ENCODE data around the gene PAX7. TPM values are rescaled to one million over a fixed set of nuclear protein-coding genes. Genes with fewer than 3 reads are reported as not detected.

Gene PAX7
- total RNA-seq, 1 donor from 2014 or later = not detected

DNA sequence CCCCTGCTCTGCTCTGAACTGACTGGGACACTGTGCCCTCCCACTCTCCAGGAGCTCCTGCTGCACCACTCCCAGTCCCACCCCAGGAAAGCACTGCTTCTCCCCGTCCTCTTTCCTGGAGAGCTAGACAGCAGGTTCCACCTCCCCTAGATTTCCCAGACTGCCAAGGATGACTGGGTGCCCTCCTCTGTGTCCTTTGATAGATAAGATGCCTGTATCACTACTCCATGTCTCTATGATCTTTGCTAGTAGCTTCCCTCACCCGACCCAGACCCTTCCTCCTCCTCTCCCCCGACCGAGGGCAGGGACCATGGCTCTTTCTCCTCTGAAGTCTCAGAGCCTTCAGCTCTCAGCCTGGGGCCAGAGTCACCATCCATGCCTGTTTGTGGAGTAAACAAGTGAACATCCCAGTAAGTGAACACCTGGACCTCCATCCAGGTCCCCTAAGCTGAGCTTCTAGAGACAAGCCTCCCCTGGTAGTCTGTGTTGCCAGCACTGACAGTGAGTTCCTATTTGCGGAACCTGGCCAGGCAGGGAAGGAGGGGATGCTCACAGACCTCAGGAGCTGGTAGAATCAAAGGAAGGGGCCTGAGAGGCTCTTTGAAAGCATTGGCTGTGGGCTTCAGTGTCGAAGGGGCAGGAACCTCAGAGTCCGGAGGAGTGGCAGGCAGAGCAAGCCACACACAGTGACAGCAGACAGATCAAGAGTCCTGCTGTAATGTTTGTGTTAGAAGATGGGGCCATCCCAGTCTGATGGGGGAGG, 104.0 kb downstream of the PAX7 start:
- intact Hi-C loops (cut with DNase I) = no loop called here
- no peaks in the 10 kb centered on the region for H3K27me3 ChIP-seq
- no peak for DNase-seq (ENCODE audit: low spot score in 2 of 2)
- H3K36me3 ChIP-seq = no peaks in the 10 kb centered on the region
- TF ChIP-seq, protein P1, sequence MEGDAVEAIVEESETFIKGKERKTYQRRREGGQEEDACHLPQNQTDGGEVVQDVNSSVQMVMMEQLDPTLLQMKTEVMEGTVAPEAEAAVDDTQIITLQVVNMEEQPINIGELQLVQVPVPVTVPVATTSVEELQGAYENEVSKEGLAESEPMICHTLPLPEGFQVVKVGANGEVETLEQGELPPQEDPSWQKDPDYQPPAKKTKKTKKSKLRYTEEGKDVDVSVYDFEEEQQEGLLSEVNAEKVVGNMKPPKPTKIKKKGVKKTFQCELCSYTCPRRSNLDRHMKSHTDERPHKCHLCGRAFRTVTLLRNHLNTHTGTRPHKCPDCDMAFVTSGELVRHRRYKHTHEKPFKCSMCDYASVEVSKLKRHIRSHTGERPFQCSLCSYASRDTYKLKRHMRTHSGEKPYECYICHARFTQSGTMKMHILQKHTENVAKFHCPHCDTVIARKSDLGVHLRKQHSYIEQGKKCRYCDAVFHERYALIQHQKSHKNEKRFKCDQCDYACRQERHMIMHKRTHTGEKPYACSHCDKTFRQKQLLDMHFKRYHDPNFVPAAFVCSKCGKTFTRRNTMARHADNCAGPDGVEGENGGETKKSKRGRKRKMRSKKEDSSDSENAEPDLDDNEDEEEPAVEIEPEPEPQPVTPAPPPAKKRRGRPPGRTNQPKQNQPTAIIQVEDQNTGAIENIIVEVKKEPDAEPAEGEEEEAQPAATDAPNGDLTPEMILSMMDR (IDR thresholded peaks at IDR 0.05) = no peak
- H3K4me1 ChIP-seq = no peaks in the 10 kb centered on the region
- no peak overlapping the region for H3K27ac ChIP-seq
- H3K9me3 ChIP-seq = no peaks in the 10 kb centered on the region
- H3K4me3 ChIP-seq = no peak overlapping the region

GRCh38 chr1:18735224-18735997, 104.8 kb downstream of the PAX7 start:
- no peak overlapping the region for H3K4me3 ChIP-seq
- no peak for DNase-seq (ENCODE audit: low spot score in 2 of 2)
- no peaks in the 10 kb centered on the region for H3K27me3 ChIP-seq
- TF ChIP-seq, protein P1 (IDR thresholded peaks at IDR 0.05) = no peak
- H3K9me3 ChIP-seq = no peaks in the 10 kb centered on the region
- H3K4me1 ChIP-seq = no peaks in the 10 kb centered on the region
- no peak overlapping the region for H3K27ac ChIP-seq
- H3K36me3 ChIP-seq = no peaks in the 10 kb centered on the region
- intact Hi-C loops (cut with DNase I) = no loop called here

DNA sequence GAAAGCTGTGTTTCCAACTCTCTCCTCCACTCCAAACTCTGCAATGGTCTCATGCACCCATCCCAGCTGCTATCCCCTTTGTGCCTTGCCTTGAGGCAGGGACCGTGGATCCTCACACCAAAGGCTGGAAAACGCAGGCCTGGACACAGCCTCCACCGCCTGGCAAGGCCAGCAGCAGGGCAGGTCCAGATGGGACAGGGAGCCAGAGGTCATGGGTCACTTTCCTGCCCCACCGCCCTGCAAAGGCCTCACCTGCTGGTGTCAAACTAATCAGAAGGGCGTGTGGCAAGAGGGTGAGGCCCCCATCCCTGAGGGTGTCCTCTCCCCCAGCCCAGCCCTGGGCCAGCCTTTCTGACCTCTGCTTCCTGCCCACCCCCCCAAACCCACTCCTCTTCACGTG, 106.3 kb downstream of the PAX7 start:
- Histone ChIP-seq H3K4me1 (no peaks in the 10 kb centered on the region), H3K27ac (no peak overlapping the region), H3K9me3 (no peaks in the 10 kb centered on the region), H3K36me3 (no peaks in the 10 kb centered on the region), H3K4me3 (no peak overlapping the region), H3K27me3 (no peaks in the 10 kb centered on the region)
- TF ChIP-seq, protein P1 (IDR thresholded peaks at IDR 0.05) = no peak
- DNase-seq (ENCODE audit: low spot score in 2 of 2) = no peak
- intact Hi-C loops (cut with DNase I) = no loop called here

GRCh38 chr1:18738126-18738525, 107.5 kb downstream of the PAX7 start:
- Histone ChIP-seq H3K9me3 (no peaks in the 10 kb centered on the region), H3K4me3 (no peak overlapping the region), H3K27ac (no peak overlapping the region), H3K27me3 (no peaks in the 10 kb centered on the region), H3K36me3 (no peaks in the 10 kb centered on the region), H3K4me1 (no peaks in the 10 kb centered on the region)
- no peak for DNase-seq (ENCODE audit: low spot score in 2 of 2)
- TF ChIP-seq, protein P1 (IDR thresholded peaks at IDR 0.05) = no peak
- intact Hi-C loops (cut with DNase I) = no loop called here

DNA sequence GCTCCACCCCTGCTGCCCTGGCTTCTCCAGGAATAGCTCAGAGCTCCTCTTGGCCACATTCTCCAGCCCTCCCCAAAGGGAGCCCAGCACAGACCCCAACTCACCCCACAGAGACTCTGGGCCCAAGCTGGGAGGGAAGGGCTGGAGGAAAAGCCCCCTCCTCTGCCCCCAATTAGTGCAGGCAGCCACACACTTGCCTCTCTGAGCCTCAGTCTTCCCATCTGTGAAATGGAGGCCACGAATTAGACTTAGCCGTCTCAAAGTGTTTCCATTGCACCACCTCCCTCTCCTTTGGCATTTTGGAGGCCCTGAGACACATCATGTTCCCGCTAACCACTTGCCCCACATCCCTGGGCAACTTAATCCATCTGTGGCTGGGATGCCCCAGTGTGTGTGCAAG, 108.0 kb downstream of the PAX7 start:
- Histone ChIP-seq H3K9me3 (no peaks in the 10 kb centered on the region), H3K4me3 (no peak overlapping the region), H3K4me1 (no peaks in the 10 kb centered on the region), H3K27me3 (no peaks in the 10 kb centered on the region), H3K27ac (no peak overlapping the region), H3K36me3 (no peaks in the 10 kb centered on the region)
- DNase-seq (ENCODE audit: low spot score in 2 of 2) = no peak
- intact Hi-C loops (cut with DNase I) = no loop called here
- TF ChIP-seq, protein P1 (IDR thresholded peaks at IDR 0.05) = no peak

Data from ascending aorta (tissue), 2 donors.